Measurements from ENCODE around the gene PXDN.

DNA sequence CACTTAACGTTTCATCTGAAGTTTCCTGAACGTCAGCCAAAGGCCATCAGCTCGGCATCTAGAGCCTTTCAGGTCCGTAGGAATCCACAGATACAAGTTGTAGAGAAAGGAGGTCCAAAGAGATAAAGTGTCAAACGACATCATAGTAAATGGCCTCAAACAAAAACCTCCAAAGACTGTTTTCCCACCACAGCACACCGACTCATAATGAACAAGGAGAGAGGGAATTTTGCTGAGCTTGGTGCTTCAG, 150.3 kb downstream of the PXDN start:
- TF ChIP-seq EP300 (IDR thresholded peaks at IDR 0.05): no peak
- TF ChIP-seq POLR2A (IDR thresholded peaks at IDR 0.05): no peak
- TF ChIP-seq CTCF (IDR thresholded peaks at IDR 0.05): no peak
